Small intestine (tissue), 7 donors: Measurements from ENCODE around the gene MYO15B. TPM values are rescaled to one million over a fixed set of nuclear protein-coding genes. Genes with fewer than 3 reads are reported as not detected.

Source experiments
- DNase-seq, 2 donors: peaks; one replicate each; pipeline versions ENCODE4 v3.0.0 to v3.0.0-alpha.2; 2013
- FAIRE-seq: peaks from 2 replicates; lab custom pipeline; 2012; peaks lifted over from hg19 to GRCh38; lab: Jason Lieb, UNC
- H3K27ac ChIP-seq, 3 donors: one replicate each; pipeline ENCODE4 v1.5.1; 2013; ENCODE audit warnings: low read length in 2 of 3, mild to moderate bottlenecking in 2 of 3, control low read depth in 1 of 3, inconsistent platforms in 1 of 3, low read depth in 1 of 3, moderate library complexity in 1 of 3
- H3K27me3 ChIP-seq, 3 donors: one replicate each; pipeline ENCODE4 v1.6.1; 2013; ENCODE audit warnings: low read length in 3 of 3, inconsistent platforms in 1 of 3; ENCODE audit not compliant: control insufficient read depth in 3 of 3, insufficient read depth in 3 of 3
- H3K36me3 ChIP-seq, 3 donors: one replicate each; pipeline ENCODE4 v1.6.1; 2013; ENCODE audit warnings: low read length in 3 of 3, inconsistent platforms in 1 of 3, low read depth in 1 of 3, mild to moderate bottlenecking in 1 of 3, moderate library complexity in 1 of 3; ENCODE audit not compliant: control insufficient read depth in 3 of 3, insufficient read depth in 2 of 3
- H3K4me1 ChIP-seq, 3 donors: one replicate each; pipeline ENCODE4 v1.6.1; 2013; ENCODE audit warnings: low read length in 2 of 3, inconsistent platforms in 1 of 3, low read depth in 1 of 3, mild to moderate bottlenecking in 1 of 3, moderate library complexity in 1 of 3; ENCODE audit not compliant: control insufficient read depth in 3 of 3, insufficient read depth in 2 of 3
- H3K4me3 ChIP-seq, 3 donors: one replicate each; pipeline ENCODE4 v1.5.1; 2013; ENCODE audit warnings: low read length in 3 of 3, control low read depth in 1 of 3, inconsistent platforms in 1 of 3, low read depth in 1 of 3, mild to moderate bottlenecking in 1 of 3, moderate library complexity in 1 of 3
- H3K9me3 ChIP-seq, 2 donors: one replicate each; pipeline ENCODE4 v1.6.1; 2013; ENCODE audit warnings: low read depth in 1 of 2, low read length in 1 of 2; ENCODE audit not compliant: control insufficient read depth in 2 of 2, insufficient read depth in 1 of 2
- WGBS, 3 donors: extraction: QIAGEN DNeasy Blood & Tissue Kit; methylation state at CpG; one replicate each; pipeline ENCODE4 v1.1.7; 2013; 5-methylcytosine and 5-hydroxymethylcytosine counted together
- polyA plus RNA-seq, 4 donors: library from polyadenylated mRNA; stranded (reverse) in 3 of 4; unstranded in 1 of 4; fragments of 200-250 nt in 3 of 4; fragments of 120-200 nt in 1 of 4; gene quantifications; one replicate each; pipeline versions ENCODE4 v1.2.1 to v1.2.3, GENCODE V29; 2013
- donor health status: healthy with polysubstance abuse.
- donor health status: control.
- donor health status: control.
- donor health status: Bipolar disorder and iron deficiency.
- donor health status: healthy.

Gene MYO15B
- polyA plus RNA-seq, 4 donors = 279 to 3,618 (median 1,437) TPM

DNA sequence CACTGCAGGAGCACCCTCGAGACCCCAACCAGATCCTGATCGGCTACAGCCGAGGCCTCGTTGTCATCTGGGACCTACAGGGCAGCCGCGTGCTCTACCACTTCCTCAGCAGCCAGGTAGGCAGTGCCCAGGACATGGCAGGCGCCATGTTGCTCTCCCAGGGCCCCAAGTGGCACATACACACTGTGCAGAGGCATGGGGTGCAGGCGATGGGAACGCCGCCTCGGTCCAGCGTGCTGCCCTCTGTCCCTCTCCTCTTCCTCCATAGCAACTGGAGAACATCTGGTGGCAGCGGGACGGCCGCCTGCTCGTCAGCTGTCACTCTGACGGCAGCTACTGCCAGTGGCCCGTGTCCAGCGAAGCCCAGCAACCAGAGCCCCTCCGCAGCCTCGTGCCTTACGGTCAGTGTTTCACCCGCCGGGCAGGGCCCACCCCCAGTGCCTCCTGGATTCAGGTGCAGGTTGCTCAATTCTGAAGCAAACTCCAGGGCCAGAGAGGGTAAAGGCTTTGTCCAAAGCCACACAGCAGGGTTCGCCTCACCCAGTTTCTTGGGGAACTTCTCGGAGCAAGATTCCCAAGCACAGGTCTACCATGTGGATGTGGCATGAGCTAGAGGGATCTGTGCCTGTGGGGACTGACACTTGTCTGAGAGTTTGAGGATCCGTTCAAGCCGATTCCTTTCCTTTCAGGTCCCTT is 24.4 kb upstream of the MYO15B start:
- WGBS, 3 donors = 87 to 95% (median 94%) methylated on average over 25 to 28 of the region's 28 CpGs
- Histone ChIP-seq H3K4me1 (peaks cover 0 to 4% (median under 1%) of the 10 kb centered on the region in 3 donors), H3K27me3 (no peaks in the 10 kb centered on the region), H3K9me3 (no peaks in the 10 kb centered on the region), H3K4me3 (no peak overlapping the region), H3K27ac (no peak overlapping the region), H3K36me3 (peaks cover 0 to 96% (median 36%) of the 10 kb centered on the region in 3 donors)
- no peak for FAIRE-seq
- DNase-seq = no peak

DNA sequence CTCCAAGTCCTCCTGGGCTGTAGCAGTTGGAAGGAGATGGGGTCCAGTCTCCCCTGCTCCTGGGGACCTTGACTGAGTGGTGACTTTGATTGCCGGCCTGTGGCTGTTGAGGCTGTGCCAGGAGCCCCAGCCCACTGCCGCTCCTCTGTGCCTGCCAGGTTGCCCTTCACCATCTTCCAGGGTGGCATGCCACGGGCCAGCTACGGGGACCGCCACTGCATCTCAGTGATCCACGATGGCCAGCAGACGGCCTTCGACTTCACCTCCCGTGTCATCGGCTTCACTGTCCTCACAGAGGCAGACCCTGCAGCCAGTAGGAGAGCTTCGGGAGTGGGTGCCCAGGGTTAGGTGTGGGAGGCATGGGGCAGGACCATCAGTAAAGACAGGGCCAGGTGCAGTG is 23.4 kb upstream of the MYO15B start:
- DNase-seq = no peak
- peaks cover 0 to 96% (median 44%) of the 10 kb centered on the region in 3 donors for H3K36me3 ChIP-seq
- H3K27me3 ChIP-seq = no peaks in the 10 kb centered on the region
- no peak overlapping the region for H3K27ac ChIP-seq
- H3K4me1 ChIP-seq = no peaks in the 10 kb centered on the region
- H3K9me3 ChIP-seq = no peaks in the 10 kb centered on the region
- H3K4me3 ChIP-seq = no peak overlapping the region
- FAIRE-seq = no peak
- WGBS, 3 donors = 94 to 95% (median 95%) methylated on average over 11 of the region's 11 CpGs

DNA sequence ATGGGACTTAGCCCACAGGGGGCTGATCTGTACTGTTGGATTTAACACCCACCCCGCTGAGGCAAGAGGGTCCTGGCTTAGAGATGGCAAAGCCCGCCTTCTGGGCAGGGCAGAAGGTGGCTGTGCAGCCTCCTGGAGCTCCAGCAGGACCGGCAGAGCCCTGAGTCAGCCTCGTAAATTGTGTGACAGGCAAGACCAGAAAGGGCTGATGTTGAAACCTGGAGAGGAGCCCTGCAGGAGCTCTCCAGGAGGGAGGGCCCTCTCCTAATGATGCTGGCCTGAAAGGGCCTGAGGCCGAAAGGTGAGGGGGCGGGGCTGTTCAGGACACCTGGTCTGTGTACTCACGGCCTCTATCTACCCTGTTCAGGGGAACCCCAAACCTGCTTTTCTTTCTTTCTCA is 22.5 kb upstream of the MYO15B start:
- Histone ChIP-seq H3K27ac (no peak overlapping the region), H3K4me1 (no peaks in the 10 kb centered on the region), H3K9me3 (no peaks in the 10 kb centered on the region), H3K27me3 (no peaks in the 10 kb centered on the region), H3K4me3 (no peak overlapping the region), H3K36me3 (peaks cover 0 to 96% (median 41%) of the 10 kb centered on the region in 3 donors)
- FAIRE-seq (no peak), DNase-seq (no peak)
- 71 to 90% (median 86%) methylated on average over 7 of the region's 7 CpGs for WGBS, 3 donors

DNA sequence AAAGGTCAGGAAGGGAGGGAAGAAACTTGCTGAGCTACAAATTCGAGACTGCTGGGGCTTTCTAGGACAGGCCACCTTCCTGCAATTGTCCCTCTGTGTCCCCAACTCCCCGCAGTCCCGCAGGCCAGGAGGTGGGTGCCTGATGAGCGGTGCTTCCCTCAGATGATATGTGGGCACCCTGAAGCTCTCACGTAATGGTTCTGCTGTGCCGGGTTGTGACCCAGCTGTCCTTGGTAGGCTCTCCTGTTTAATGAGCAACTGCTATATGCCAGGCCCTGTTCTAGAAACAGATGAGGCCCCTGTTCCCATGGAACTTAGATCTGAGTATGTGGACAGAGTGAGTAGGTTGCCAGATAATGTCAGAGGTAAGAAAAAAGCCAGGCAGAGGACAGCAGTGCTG is 22.0 kb upstream of the MYO15B start:
- Histone ChIP-seq H3K9me3 (no peaks in the 10 kb centered on the region), H3K36me3 (peaks cover 0 to 96% (median 41%) of the 10 kb centered on the region in 3 donors), H3K4me3 (no peak overlapping the region), H3K27ac (no peak overlapping the region), H3K4me1 (no peaks in the 10 kb centered on the region), H3K27me3 (no peaks in the 10 kb centered on the region)
- DNase-seq (no peak), FAIRE-seq (no peak)
- 88 to 97% (median 90%) methylated on average over 6 of the region's 6 CpGs for WGBS, 3 donors

DNA sequence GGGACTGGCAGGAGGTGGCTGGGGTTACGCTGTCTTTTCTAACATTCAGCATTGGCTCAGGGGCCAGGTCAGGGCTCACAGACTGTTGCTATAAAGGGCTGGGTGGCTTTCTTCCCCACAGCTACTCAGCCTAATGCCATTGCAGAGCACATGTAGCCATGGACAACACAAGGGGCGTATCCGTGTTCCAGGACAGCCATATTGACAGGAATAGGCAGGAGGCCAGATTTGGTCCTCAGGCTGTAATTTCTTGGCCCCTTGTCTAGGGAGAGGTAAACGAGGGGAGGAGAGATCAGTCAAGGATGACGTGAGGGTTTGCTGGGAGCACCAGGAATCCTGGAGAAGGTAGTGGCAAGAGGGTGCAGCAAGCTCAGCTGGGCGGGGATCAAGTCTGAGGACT is 21.2 kb upstream of the MYO15B start:
- FAIRE-seq (no peak), DNase-seq (no peak)
- no peaks in the 10 kb centered on the region for H3K27me3 ChIP-seq
- H3K4me1 ChIP-seq = no peaks in the 10 kb centered on the region
- no peak overlapping the region for H3K4me3 ChIP-seq
- H3K36me3 ChIP-seq = peaks cover 0 to 97% (median 44%) of the 10 kb centered on the region in 3 donors
- 67 to 80% (median 75%) methylated on average over 6 of the region's 6 CpGs for WGBS, 3 donors
- no peaks in the 10 kb centered on the region for H3K9me3 ChIP-seq
- no peak overlapping the region for H3K27ac ChIP-seq

DNA sequence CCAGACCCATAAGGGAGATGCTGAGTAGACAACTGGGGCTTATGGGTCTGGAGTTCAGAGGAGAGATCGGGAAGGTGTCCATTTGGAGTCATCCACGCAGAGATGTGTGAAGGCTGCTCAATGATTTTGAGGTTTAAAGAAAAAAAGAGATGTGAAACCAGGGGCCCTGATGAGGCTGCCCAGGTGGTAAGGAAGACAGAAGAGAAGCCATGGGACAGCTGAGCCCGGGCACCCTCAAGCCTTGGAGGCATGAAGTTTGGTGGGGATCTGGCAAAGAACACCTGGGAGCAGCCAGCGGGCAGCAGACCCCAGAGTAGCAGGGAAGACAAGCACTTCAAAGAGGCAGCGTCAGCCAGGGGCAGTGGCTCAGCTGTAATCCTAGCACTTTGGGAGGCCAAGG is 20.8 kb upstream of the MYO15B start:
- no peak for FAIRE-seq
- Histone ChIP-seq H3K9me3 (no peaks in the 10 kb centered on the region), H3K4me1 (no peaks in the 10 kb centered on the region), H3K27me3 (no peaks in the 10 kb centered on the region), H3K27ac (no peak overlapping the region), H3K36me3 (peaks cover 0 to 97% (median 46%) of the 10 kb centered on the region in 3 donors), H3K4me3 (no peak overlapping the region)
- WGBS, 3 donors = 84 to 95% (median 89%) methylated on average over 5 of the region's 5 CpGs
- no peak for DNase-seq

DNA sequence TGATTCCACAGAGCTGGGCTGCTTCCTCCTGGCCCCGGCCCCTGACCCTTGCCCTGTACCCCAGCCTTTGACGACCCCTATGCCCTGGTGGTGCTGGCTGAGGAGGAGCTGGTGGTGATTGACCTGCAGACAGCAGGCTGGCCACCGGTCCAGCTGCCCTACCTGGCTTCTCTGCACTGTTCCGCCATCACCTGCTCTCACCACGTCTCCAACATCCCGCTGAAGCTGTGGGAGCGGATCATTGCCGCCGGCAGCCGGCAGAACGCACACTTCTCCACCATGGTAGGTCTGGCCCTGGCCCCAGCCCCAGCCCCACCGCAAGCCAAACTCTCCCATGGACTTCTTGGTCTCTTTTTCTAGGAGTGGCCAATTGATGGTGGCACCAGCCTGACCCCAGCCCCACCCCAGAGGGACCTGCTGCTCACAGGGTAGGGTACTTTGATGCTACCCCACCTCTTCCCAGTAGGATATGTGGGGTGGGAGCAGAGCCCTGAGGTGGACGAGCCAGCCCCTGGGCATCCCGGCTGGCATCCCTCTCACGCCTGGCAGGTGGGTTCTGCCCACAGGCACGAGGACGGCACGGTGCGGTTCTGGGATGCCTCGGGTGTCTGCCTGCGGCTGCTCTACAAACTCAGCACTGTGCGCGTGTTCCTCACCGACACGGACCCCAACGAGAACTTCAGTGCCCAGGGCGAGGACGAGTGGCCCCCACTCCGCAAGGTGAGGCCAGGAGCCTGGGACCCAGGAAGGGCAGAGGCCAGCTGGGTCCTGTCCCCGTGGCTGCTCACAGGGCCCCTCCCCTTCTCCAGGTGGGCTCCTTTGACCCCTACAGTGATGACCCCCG is 19.0 kb upstream of the MYO15B start:
- H3K36me3 ChIP-seq = peaks cover 0 to 95% (median 43%) of the 10 kb centered on the region in 3 donors
- FAIRE-seq (no peak), DNase-seq (no peak)
- peaks cover 0 to 10% (median 0%) of the 10 kb centered on the region in 3 donors for H3K4me1 ChIP-seq
- no peaks in the 10 kb centered on the region for H3K27me3 ChIP-seq
- no peak overlapping the region for H3K4me3 ChIP-seq
- H3K27ac ChIP-seq = no peak overlapping the region
- WGBS, 3 donors = 88 to 92% (median 90%) methylated on average over 30 to 31 of the region's 31 CpGs
- no peaks in the 10 kb centered on the region for H3K9me3 ChIP-seq

DNA sequence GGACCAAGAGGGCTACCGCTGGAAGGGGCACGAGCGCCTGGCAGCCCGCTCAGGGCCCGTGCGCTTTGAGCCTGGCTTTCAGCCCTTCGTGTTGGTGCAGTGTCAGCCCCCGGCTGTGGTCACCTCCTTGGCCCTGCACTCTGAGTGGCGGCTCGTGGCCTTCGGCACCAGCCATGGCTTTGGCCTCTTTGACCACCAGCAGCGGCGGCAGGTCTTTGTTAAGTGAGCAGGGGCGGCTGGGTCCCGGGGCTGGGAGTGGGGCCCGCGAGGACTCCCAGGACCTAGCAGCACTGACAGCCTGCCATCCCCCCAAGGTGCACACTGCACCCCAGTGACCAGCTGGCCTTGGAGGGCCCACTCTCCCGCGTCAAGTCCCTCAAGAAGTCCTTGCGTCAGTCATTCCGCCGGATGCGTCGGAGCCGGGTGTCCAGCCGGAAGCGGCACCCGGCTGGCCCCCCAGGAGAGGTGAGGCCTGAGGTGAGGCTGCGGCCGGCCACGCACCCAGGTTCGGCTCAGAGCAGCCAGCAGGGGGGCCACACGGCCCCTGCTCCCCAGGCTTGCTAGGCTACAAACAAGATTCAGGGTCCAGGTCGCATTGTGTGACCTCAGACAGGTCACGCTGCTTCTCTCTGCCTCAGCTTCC is 17.4 kb upstream of the MYO15B start:
- no peak overlapping the region for H3K4me3 ChIP-seq
- no peaks in the 10 kb centered on the region for H3K27me3 ChIP-seq
- H3K4me1 ChIP-seq = peaks cover 0 to 24% (median 0%) of the 10 kb centered on the region in 3 donors
- 92 to 97% (median 95%) methylated on average over 34 to 35 of the region's 35 CpGs for whole genome bisulfite sequencing, 3 donors
- no peaks in the 10 kb centered on the region for H3K9me3 ChIP-seq
- no peak overlapping the region for H3K27ac ChIP-seq
- no peak for FAIRE-seq
- DNase-seq = no peak
- H3K36me3 ChIP-seq = peaks cover 0 to 94% (median 34%) of the 10 kb centered on the region in 3 donors
